ENCODE measurements around the gene FGFRL1.

FGFRL1 gene

GRCh38 chr4:1006856-1007255 lies 4.6 kb upstream of the FGFRL1 start:
- no peak for DNase-seq (ENCODE audit: low read depth)

- no peak for DNase-seq (ENCODE audit: low read depth)
Observed at GRCh38 chr4:1008840-1009541, 2.4 kb upstream of the FGFRL1 start.

- no peak for DNase-seq (ENCODE audit: low read depth)
Observed at GRCh38 chr4:1009542-1010394, 1.7 kb upstream of the FGFRL1 start.

GRCh38 chr4:1010395-1011021 lies 918 bp upstream of the FGFRL1 start:
- DNase-seq (ENCODE audit: low read depth) = peak; percentile 75

GRCh38 chr4:1011666-1012033 lies 224 bp downstream of the FGFRL1 start:
- DNase-seq (ENCODE audit: low read depth) = no peak

GRCh38 chr4:1012034-1012739 lies 761 bp downstream of the FGFRL1 start:
- no peak for DNase-seq (ENCODE audit: low read depth)

GRCh38 chr4:1013225-1014073 lies 2.0 kb downstream of the FGFRL1 start:
- no peak for DNase-seq (ENCODE audit: low read depth)

GRCh38 chr4:1014291-1015167 lies 3.1 kb downstream of the FGFRL1 start:
- no peak for DNase-seq (ENCODE audit: low read depth)

- no peak for DNase-seq (ENCODE audit: low read depth)
Observed at GRCh38 chr4:1015179-1015578, 3.8 kb downstream of the FGFRL1 start.

GRCh38 chr4:1015746-1016145 lies 4.3 kb downstream of the FGFRL1 start:
- DNase-seq (ENCODE audit: low read depth) = no peak

- DNase-seq (ENCODE audit: low read depth) = no peak
Observed at GRCh38 chr4:1017211-1017610, 5.8 kb downstream of the FGFRL1 start.

GRCh38 chr4:1017706-1018105 lies 6.3 kb downstream of the FGFRL1 start:
- DNase-seq (ENCODE audit: low read depth) = no peak

- DNase-seq (ENCODE audit: low read depth) = no peak
Observed at GRCh38 chr4:1018147-1019020, 7.0 kb downstream of the FGFRL1 start.

- DNase-seq (ENCODE audit: low read depth) = no peak
Observed at GRCh38 chr4:1019320-1019719, 7.9 kb downstream of the FGFRL1 start.

GRCh38 chr4:1019729-1020470 lies 8.5 kb downstream of the FGFRL1 start:
- no peak for DNase-seq (ENCODE audit: low read depth)

- no peak for DNase-seq (ENCODE audit: low read depth)
Observed at GRCh38 chr4:1021386-1022050, 10.1 kb downstream of the FGFRL1 start.

- DNase-seq (ENCODE audit: low read depth) = no peak
Observed at GRCh38 chr4:1022051-1022738, 10.8 kb downstream of the FGFRL1 start.

- DNase-seq (ENCODE audit: low read depth) = no peak
Observed at GRCh38 chr4:1022739-1023066, 11.3 kb downstream of the FGFRL1 start.

Data from GM04504 (cell line).